Suppressor macrophage treated with lipopolysaccharide for 1 hour (primary cell): ENCODE results near the gene GMDS.
"Not testable (repeated sequence)": the region's sequence is repeated elsewhere in the genome, so short reads cannot be mapped to it uniquely, and the experiment has no call there.

Experiments
- DNase-seq, 3 donors: peaks; one replicate each; pipeline ENCODE4 v3.0.0-alpha.2; 2020 to 2022

The GMDS gene

GRCh38 chr6:1850121-1850839, 395.1 kb downstream of the GMDS start:
- DNase-seq, result no peak

GRCh38 chr6:1849691-1850090, 395.7 kb downstream of the GMDS start:
- peak; percentile 9 to 49 (median 39) for DNase-seq

- no peak for DNase-seq
Observed at GRCh38 chr6:1848752-1849151, 396.7 kb downstream of the GMDS start.

- DNase-seq, result no peak
Observed at GRCh38 chr6:1846611-1847010, 398.8 kb downstream of the GMDS start.

- not testable (repeated sequence) for DNase-seq
Observed at GRCh38 chr6:1845543-1845942, 399.9 kb downstream of the GMDS start.

- DNase-seq, result no peak
Observed at GRCh38 chr6:1842334-1842733, 403.1 kb downstream of the GMDS start.

- DNase-seq, result no peak
Observed at GRCh38 chr6:1841136-1841535, 404.3 kb downstream of the GMDS start.

GRCh38 chr6:1840491-1841121, 404.8 kb downstream of the GMDS start:
- no peak for DNase-seq

GRCh38 chr6:1839361-1839760, 406.0 kb downstream of the GMDS start:
- no peak for DNase-seq

- DNase-seq, result no peak
Observed at GRCh38 chr6:1838604-1839213, 406.7 kb downstream of the GMDS start.

GRCh38 chr6:1837826-1838225, 407.6 kb downstream of the GMDS start:
- DNase-seq, result no peak

GRCh38 chr6:1836690-1837089, 408.7 kb downstream of the GMDS start:
- DNase-seq, result no peak

- no peak for DNase-seq
Observed at GRCh38 chr6:1834646-1835516, 410.5 kb downstream of the GMDS start.

GRCh38 chr6:1834207-1834606, 411.2 kb downstream of the GMDS start:
- DNase-seq, result no peak

- no peak for DNase-seq
Observed at GRCh38 chr6:1832844-1833787, 412.3 kb downstream of the GMDS start.

- no peak for DNase-seq
Observed at GRCh38 chr6:1832358-1832757, 413.0 kb downstream of the GMDS start.

- no peak for DNase-seq
Observed at GRCh38 chr6:1827984-1828793, 417.2 kb downstream of the GMDS start.

GRCh38 chr6:1825926-1826325, 419.5 kb downstream of the GMDS start:
- DNase-seq, result no peak

- no peak for DNase-seq
Observed at GRCh38 chr6:1825277-1825676, 420.1 kb downstream of the GMDS start.

GRCh38 chr6:1821513-1822183, 423.8 kb downstream of the GMDS start:
- no peak for DNase-seq

GRCh38 chr6:1821164-1821512, 424.3 kb downstream of the GMDS start:
- no peak for DNase-seq
